Spleen (tissue), 11 donors: ENCODE data around the gene CHST12. TPM values are rescaled to one million over a fixed set of nuclear protein-coding genes. Genes with fewer than 3 reads are reported as not detected.

ENCODE experiments used
- DNase-seq: peaks from one replicate; pipeline ENCODE4 v3.0.0-alpha.2; 2020
- H3K27ac ChIP-seq, 8 donors: fragments of 200-600 bp; sonication (generic) in 7 of 8; 1 replicate in 4 of 8; 2 replicates in 4 of 8; pipeline versions ENCODE4 v1.5.0 to v1.8.0; 2016 to 2021; ENCODE audit warnings: inconsistent platforms in 4 of 8, mild to moderate bottlenecking in 4 of 8, moderate library complexity in 1 of 8
- H3K27me3 ChIP-seq, 7 donors: fragments of 200-600 bp; sonication (generic) in 6 of 7; replicated peaks in 1 of 7; 1 replicate in 4 of 7; 2 replicates in 3 of 7; pipeline versions ENCODE4 v1.5.0 to v1.8.0; 2016 to 2021; ENCODE audit warnings: inconsistent platforms in 3 of 7, mild to moderate bottlenecking in 1 of 7
- H3K36me3 ChIP-seq, 6 donors: fragments of 200-600 bp; sonication (generic) in 5 of 6; 1 replicate in 4 of 6; 2 replicates in 2 of 6; pipeline versions ENCODE4 v1.5.0 to v1.8.0; 2016 to 2021; ENCODE audit warnings: inconsistent platforms in 2 of 6
- H3K4me1 ChIP-seq, 6 donors: fragments of 200-600 bp; sonication (generic) in 5 of 6; 1 replicate in 3 of 6; 2 replicates in 3 of 6; pipeline versions ENCODE4 v1.5.0 to v1.8.0; 2016 to 2021; ENCODE audit warnings: inconsistent platforms in 3 of 6
- H3K4me3 ChIP-seq, 8 donors: fragments of 200-600 bp; sonication (generic) in 7 of 8; 1 replicate in 4 of 8; 2 replicates in 4 of 8; pipeline versions ENCODE4 v1.5.0 to v1.8.0; 2016 to 2021; ENCODE audit warnings: inconsistent platforms in 4 of 8, mild to moderate bottlenecking in 4 of 8, moderate library complexity in 2 of 8
- H3K9me3 ChIP-seq, 8 donors: fragments of 200-600 bp; sonication (generic) in 7 of 8; 1 replicate in 4 of 8; 2 replicates in 4 of 8; pipeline versions ENCODE4 v1.5.0 to v1.8.0; 2016 to 2021; ENCODE audit warnings: inconsistent platforms in 4 of 8
- POLR2A ChIP-seq, 3 donors: fragments of 450-650 bp; IDR thresholded peaks; one replicate each; pipeline ENCODE4 v1.5.1; 2017; ENCODE audit warnings: antibody characterized with exemption in 3 of 3, mild to moderate bottlenecking in 1 of 3
- POLR2AphosphoS5 ChIP-seq, 3 donors: sonication (generic); formaldehyde crosslinking; IDR thresholded peaks; one replicate each; pipeline ENCODE4 v1.5.1; 2017; ENCODE audit warnings: antibody characterized with exemption in 3 of 3
- WGBS, 5 donors: extraction: QIAGEN DNeasy Blood & Tissue Kit in 3 of 5; methylation state at CpG; one replicate each; pipeline versions ENCODE4 v1.1.5 to v1.1.7; 2013 to 2018; 5-methylcytosine and 5-hydroxymethylcytosine counted together
- intact Hi-C: fragments of 100-400 bp; cut with DNase I; formaldehyde crosslinking; loops from one replicate; pipeline ENCODE4 v1.15.0; 2023; ENCODE audit warnings: low total_unique reads
- polyA plus RNA-seq, 3 donors: library from polyadenylated mRNA; stranded (reverse); fragments of 200-250 nt; gene quantifications; one replicate each; pipeline ENCODE4 v1.2.1, GENCODE V29; 2013
- total RNA-seq, 7 donors: library from RNA; depleted of rRNA in 3 of 7; stranded (reverse); fragments of >200 nt in 3 of 7; fragmentation: NEBNext Ultra II Directional in 4 of 7; extraction: Animal tissue kit (Norgen Biotek cat#: 25700) in 4 of 7; gene quantifications; one replicate each; pipeline versions ENCODE4 v1.1.0 to v1.2.1, GENCODE V29; 2016 to 2021
- TF ChIP-seq, protein P1 (sequence below), 11 experiments: fragments of 200-600 bp in 7 of 11; fragments of 450-650 bp in 4 of 11; sonication (generic) in 4 of 11; IDR thresholded peaks in 8 of 11; conservative IDR thresholded peaks in 3 of 11; 1 replicate in 7 of 11; 2 replicates in 4 of 11; pipeline versions ENCODE4 v1.4.0 to v1.8.0; 2016 to 2021; ENCODE audit warnings: antibody characterized with exemption in 11 of 11, inconsistent platforms in 4 of 11, mild to moderate bottlenecking in 1 of 11
- donor health status: healthy with polysubstance abuse.
- donor health status: DM: no; HTN: no; CAD: no; lungs with moderate emphysema.
- donor health status: DM: no; HTN: no; CAD: no.
- donor health status: Bipolar disorder and iron deficiency.
- donor health status: healthy.
- donor health status: DM: no; HTN: no; CAD: no.
- donor health status: DM: yes; HTN: yes; CAD: no.

CHST12 gene
- total and polyA plus RNA-seq, 10 donors = 7.7 to 51.4 (median 31.6) TPM

DNA sequence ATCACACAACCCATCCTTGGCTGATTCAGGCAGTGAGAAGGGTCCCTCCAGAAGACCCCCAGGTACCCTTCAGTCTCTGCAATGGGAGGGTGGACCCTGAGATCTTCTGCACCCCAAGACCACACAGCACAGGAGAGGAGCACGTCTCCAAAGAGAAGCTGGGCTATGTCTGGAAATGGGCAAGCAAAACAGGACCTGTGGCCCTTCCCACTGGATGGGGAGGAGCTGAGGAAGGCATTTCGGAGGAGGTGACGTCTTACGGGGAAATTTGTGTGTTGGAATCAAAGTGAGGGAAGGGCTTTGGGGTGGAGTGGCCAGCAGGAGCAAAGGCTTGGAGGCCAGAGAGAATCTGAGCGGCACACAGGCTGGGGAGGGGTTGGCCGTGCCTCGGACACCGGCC lies 56.3 kb downstream of the CHST12 start:
- Histone ChIP-seq H3K4me1 (peaks cover 0 to 11% (median 0%) of the 10 kb centered on the region in 6 donors), H3K4me3 (no peak overlapping the region), H3K9me3 (peaks cover 0 to 3% (median 0%) of the 10 kb centered on the region in 8 donors), H3K27me3 (no peaks in the 10 kb centered on the region), H3K36me3 (no peaks in the 10 kb centered on the region), H3K27ac (no peak overlapping the region)
- intact Hi-C loops = no loop called here
- WGBS, 5 donors = 89 to 97% (median 95%) methylated on average over 8 of the region's 8 CpGs
- TF ChIP-seq POLR2A (IDR thresholded peaks at IDR 0.05) (no peak), POLR2AphosphoS5 (IDR thresholded peaks at IDR 0.05) (no peak)
- TF ChIP-seq, protein P1, sequence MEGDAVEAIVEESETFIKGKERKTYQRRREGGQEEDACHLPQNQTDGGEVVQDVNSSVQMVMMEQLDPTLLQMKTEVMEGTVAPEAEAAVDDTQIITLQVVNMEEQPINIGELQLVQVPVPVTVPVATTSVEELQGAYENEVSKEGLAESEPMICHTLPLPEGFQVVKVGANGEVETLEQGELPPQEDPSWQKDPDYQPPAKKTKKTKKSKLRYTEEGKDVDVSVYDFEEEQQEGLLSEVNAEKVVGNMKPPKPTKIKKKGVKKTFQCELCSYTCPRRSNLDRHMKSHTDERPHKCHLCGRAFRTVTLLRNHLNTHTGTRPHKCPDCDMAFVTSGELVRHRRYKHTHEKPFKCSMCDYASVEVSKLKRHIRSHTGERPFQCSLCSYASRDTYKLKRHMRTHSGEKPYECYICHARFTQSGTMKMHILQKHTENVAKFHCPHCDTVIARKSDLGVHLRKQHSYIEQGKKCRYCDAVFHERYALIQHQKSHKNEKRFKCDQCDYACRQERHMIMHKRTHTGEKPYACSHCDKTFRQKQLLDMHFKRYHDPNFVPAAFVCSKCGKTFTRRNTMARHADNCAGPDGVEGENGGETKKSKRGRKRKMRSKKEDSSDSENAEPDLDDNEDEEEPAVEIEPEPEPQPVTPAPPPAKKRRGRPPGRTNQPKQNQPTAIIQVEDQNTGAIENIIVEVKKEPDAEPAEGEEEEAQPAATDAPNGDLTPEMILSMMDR (IDR thresholded peaks at IDR 0.05 in 8 of 11, conservative IDR thresholded peaks at IDR 0.05 in 3 of 11) = no peak
- DNase-seq = no peak

DNA sequence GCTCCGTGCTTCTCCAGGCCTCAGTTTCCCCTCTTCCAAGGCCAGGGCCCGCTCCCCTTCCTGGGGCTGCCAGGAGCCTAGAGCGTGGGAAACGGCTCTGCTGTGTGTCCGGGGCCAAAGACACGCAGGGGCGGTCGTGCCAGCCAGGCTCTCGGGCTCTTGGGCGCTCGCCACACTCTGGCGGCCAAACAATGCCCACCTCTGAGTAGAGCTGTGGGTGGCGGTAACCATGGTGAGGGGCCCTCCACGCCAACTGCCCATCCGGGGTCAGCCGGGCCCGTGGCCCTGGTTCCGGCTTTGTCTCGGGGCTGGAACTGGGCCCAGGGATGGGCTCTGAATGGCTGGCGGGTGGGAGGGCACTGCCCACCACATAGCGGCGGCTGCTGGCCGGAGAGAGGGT lies 56.8 kb downstream of the CHST12 start:
- Histone ChIP-seq H3K36me3 (no peaks in the 10 kb centered on the region), H3K9me3 (no peaks in the 10 kb centered on the region), H3K27ac (no peak overlapping the region), H3K4me3 (no peak overlapping the region), H3K4me1 (peaks cover 0 to 11% (median 0%) of the 10 kb centered on the region in 6 donors), H3K27me3 (no peaks in the 10 kb centered on the region)
- intact Hi-C loops = no loop called here
- no peak for DNase-seq
- WGBS, 5 donors = 88 to 92% (median 91%) methylated on average over 21 to 23 of the region's 23 CpGs
- TF ChIP-seq, protein P1 (IDR thresholded peaks at IDR 0.05 in 8 of 11, conservative IDR thresholded peaks at IDR 0.05 in 3 of 11) = no peak
- TF ChIP-seq POLR2AphosphoS5 (IDR thresholded peaks at IDR 0.05) (no peak), POLR2A (IDR thresholded peaks at IDR 0.05) (no peak)

DNA sequence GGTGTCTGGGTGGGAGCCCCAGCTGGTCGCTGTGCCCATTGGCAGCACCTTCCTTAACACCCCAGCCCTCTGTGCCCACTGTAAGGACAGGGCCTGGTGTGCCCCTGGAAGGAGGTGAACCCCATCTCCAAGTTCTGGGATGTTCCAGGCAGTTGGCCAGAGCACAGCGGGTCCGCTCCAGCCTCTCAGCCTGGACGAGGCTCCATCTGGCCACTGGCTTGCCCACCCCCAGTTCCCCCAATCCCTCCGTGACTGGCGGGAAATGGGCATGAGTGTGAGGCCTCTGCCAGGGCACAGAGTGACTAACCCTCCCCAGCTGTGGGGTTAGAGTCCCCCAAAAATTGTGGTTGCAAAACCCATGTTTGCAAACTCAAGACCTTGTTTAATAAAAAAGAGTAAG lies 57.2 kb downstream of the CHST12 start:
- Histone ChIP-seq H3K27ac (no peak overlapping the region), H3K4me3 (no peak overlapping the region), H3K27me3 (no peaks in the 10 kb centered on the region), H3K36me3 (no peaks in the 10 kb centered on the region), H3K9me3 (no peaks in the 10 kb centered on the region), H3K4me1 (peaks cover 0 to 11% (median 0%) of the 10 kb centered on the region in 6 donors)
- 60 to 87% (median 82%) methylated on average over 1 to 6 of the region's 6 CpGs for WGBS, 5 donors
- no peak for TF ChIP-seq POLR2AphosphoS5 (IDR thresholded peaks at IDR 0.05)
- TF ChIP-seq POLR2A (IDR thresholded peaks at IDR 0.05) = no peak
- TF ChIP-seq, protein P1 (IDR thresholded peaks at IDR 0.05 in 8 of 11, conservative IDR thresholded peaks at IDR 0.05 in 3 of 11) = no peak
- DNase-seq = no peak
- intact Hi-C loops = no loop called here

DNA sequence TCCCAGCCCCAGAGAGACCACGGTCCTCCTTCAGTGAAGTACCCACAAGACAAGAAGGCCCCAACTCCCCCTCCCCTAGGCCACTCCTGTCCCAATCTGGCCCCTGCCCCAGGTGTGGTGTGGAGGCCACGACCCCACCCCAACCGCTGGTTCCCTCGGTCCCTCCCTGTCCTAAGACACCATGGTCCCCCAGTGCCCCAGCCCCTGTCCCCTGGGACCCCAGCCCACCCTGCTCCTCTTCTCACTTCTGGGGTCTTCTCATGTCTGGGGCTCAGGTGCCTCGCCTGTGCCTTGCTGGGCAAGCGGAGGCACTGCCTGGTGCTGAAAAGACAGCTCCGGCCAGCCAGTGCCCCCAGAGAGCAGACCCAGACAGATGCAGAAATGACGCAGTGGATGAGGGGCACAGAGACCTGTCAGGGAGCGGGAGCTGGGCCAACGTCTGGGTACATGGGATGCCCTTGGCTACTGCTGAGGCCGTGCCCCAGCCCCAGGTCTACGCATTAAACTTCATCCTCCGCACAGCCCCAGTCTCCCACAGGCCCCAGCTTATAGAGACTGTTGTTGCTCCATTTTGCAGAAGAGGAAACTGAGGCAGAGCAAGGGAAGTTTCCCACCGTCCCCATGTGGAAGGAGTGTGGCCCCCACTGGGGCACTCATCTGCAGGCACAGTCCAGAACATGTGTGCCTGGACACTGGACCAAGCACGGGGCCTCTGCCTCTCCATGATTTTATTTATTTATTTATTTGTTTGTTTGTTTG lies 58.0 kb downstream of the CHST12 start:
- Histone ChIP-seq H3K36me3 (no peaks in the 10 kb centered on the region), H3K27ac (no peak overlapping the region), H3K4me1 (peaks cover 0 to 11% (median 0%) of the 10 kb centered on the region in 6 donors), H3K9me3 (no peaks in the 10 kb centered on the region), H3K27me3 (no peaks in the 10 kb centered on the region), H3K4me3 (no peak overlapping the region)
- intact Hi-C loops = no loop called here
- 78 to 90% (median 86%) methylated on average over 10 to 15 of the region's 15 CpGs for WGBS, 5 donors
- no peak for TF ChIP-seq POLR2A (IDR thresholded peaks at IDR 0.05)
- TF ChIP-seq, protein P1 (IDR thresholded peaks at IDR 0.05 in 8 of 11, conservative IDR thresholded peaks at IDR 0.05 in 3 of 11) = no peak
- TF ChIP-seq POLR2AphosphoS5 (IDR thresholded peaks at IDR 0.05) = no peak
- DNase-seq = no peak
